Caco-2 (cell line): ENCODE data around the gene OMA1. TPM values are rescaled to one million over a fixed set of nuclear protein-coding genes. Genes with fewer than 3 reads are reported as not detected.
A peak's percentile ranks its signal among the peaks of the same experiment; 100 is the strongest.

Source experiments
- BruUV-seq: library from RNA; stranded (reverse); fragments of 400-500 nt; replicated peaks from 2 replicates; lab custom pipeline; 2021; lab: Mats Ljungman, UMichigan
- CTCF ChIA-PET: fragments of 300-600 bp; sonication (Branson Sonifier 250); formaldehyde crosslinking; loops from one replicate; lab custom pipeline; 2022; ENCODE audit warnings: antibody characterized with exemption; lab: Charles Lee
- POLR2A ChIA-PET: fragments of 300-600 bp; sonication (Branson Sonifier 250); formaldehyde crosslinking; loops from one replicate; lab custom pipeline; 2022; ENCODE audit warnings: antibody characterized with exemption; lab: Charles Lee
- DNase-seq, 2 experiments: peaks; one replicate each; pipeline versions ENCODE4 v3.0.0 to v3.0.0-alpha.2; 2020 to 2022
- H3K27me3 ChIP-seq: replicated peaks from 2 replicates; pipeline ENCODE4 v1.6.0; 2011; ENCODE audit warnings: low read length; ENCODE audit not compliant: control insufficient read depth, insufficient read depth
- H3K36me3 ChIP-seq: 2 replicates; pipeline ENCODE4 v1.5.1; 2011; ENCODE audit warnings: low read length; ENCODE audit not compliant: control insufficient read depth, insufficient read depth
- H3K4me1 ChIP-seq: fragments of 250-450 bp; sonication (Bioruptor Pico); 2 replicates; pipeline ENCODE4 v1.5.1; 2020; ENCODE audit warnings: mild to moderate bottlenecking
- H3K4me3 ChIP-seq: 2 replicates; pipeline ENCODE4 v1.5.1; 2011; ENCODE audit warnings: low read depth, mild to moderate bottlenecking, control low read depth, low read length
- H3K9me3 ChIP-seq: fragments of 250-450 bp; sonication (Bioruptor Pico); 2 replicates; pipeline ENCODE4 v1.5.1; 2020; ENCODE audit warnings: mild to moderate bottlenecking, moderate library complexity
- H3K27ac Mint-ChIP-seq: one replicate; pipeline ENCODE4 v1.8.0; 2022; ENCODE audit warnings: mixed read lengths; ENCODE audit not compliant: unreplicated experiment
- H3K27me3 Mint-ChIP-seq: one replicate; pipeline ENCODE4 v1.8.0; 2022; ENCODE audit warnings: mixed read lengths; ENCODE audit not compliant: insufficient read depth, unreplicated experiment
- H3K36me3 Mint-ChIP-seq: one replicate; pipeline ENCODE4 v1.8.0; 2022; ENCODE audit warnings: mild to moderate bottlenecking, mixed read lengths; ENCODE audit not compliant: insufficient read depth, unreplicated experiment
- H3K4me1 Mint-ChIP-seq: one replicate; pipeline ENCODE4 v1.8.0; 2022; ENCODE audit warnings: low read depth, mixed read lengths; ENCODE audit not compliant: unreplicated experiment
- H3K4me3 Mint-ChIP-seq: one replicate; pipeline ENCODE4 v1.8.0; 2022; ENCODE audit warnings: mild to moderate bottlenecking, moderate library complexity, mixed read lengths; ENCODE audit not compliant: unreplicated experiment
- H3K9me3 Mint-ChIP-seq: one replicate; pipeline ENCODE4 v1.8.0; 2022; ENCODE audit warnings: mixed read lengths; ENCODE audit not compliant: unreplicated experiment
- intact Hi-C: fragments of 100-400 bp; cut with micrococcal nuclease; formaldehyde crosslinking; loops from one replicate; pipeline ENCODE4 v1.10.0; 2022; ENCODE audit not compliant: unreplicated experiment
- total RNA-seq: library from RNA; stranded (reverse); gene quantifications from 2 replicates; pipeline ENCODE4 v1.2.3, GENCODE V29; 2022
- TF ChIP-seq, protein P1 (sequence below), 2 experiments: fragments of 200-600 bp in 1 of 2; IDR thresholded peaks; 1 replicate in 1 of 2; 2 replicates in 1 of 2; pipeline versions ENCODE4 v1.5.1 to v1.8.0; 2011 to 2022; ENCODE audit warnings: antibody characterized with exemption in 1 of 2, control low read depth in 1 of 2, inconsistent platforms in 1 of 2, low read depth in 1 of 2, low read length in 1 of 2, mild to moderate bottlenecking in 1 of 2, moderate library complexity in 1 of 2; ENCODE audit not compliant: insufficient read depth in 1 of 2, severe bottlenecking in 1 of 2, unreplicated experiment in 1 of 2

Gene OMA1
- total RNA-seq, 1 experiment from 2014 or later: 6.9 TPM

DNA sequence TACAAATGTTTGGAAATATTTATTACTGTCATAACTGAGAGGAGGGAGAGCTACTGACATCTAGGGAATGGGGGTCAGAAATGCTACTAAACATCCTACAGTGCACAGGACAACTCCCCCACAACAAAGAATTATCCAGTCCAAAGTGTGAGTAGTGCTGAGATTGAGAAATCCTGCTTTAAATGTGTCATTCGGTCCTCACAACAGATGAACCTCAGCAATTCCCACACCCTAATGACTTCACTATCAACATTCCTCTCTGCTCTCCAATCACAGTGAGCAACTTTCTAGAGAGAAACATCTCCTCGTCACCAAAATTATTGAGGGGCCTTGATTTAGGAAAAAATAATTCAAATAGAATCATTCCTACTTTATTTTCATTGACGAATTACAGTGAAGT lies 18.0 kb downstream of the OMA1 start:
- POLR2A ChIA-PET: no interaction called here
- Mint-ChIP-seq H3K27me3 (no peaks in the 10 kb centered on the region), H3K4me1 (no peaks in the 10 kb centered on the region), H3K27ac (no peak overlapping the region), H3K9me3 (no peaks in the 10 kb centered on the region), H3K36me3 (no peaks in the 10 kb centered on the region), H3K4me3 (no peak overlapping the region)
- no peak for DNase-seq
- CTCF ChIA-PET: no interaction called here
- TF ChIP-seq, protein P1, sequence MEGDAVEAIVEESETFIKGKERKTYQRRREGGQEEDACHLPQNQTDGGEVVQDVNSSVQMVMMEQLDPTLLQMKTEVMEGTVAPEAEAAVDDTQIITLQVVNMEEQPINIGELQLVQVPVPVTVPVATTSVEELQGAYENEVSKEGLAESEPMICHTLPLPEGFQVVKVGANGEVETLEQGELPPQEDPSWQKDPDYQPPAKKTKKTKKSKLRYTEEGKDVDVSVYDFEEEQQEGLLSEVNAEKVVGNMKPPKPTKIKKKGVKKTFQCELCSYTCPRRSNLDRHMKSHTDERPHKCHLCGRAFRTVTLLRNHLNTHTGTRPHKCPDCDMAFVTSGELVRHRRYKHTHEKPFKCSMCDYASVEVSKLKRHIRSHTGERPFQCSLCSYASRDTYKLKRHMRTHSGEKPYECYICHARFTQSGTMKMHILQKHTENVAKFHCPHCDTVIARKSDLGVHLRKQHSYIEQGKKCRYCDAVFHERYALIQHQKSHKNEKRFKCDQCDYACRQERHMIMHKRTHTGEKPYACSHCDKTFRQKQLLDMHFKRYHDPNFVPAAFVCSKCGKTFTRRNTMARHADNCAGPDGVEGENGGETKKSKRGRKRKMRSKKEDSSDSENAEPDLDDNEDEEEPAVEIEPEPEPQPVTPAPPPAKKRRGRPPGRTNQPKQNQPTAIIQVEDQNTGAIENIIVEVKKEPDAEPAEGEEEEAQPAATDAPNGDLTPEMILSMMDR (IDR thresholded peaks at IDR 0.05; ENCODE audit: insufficient read depth in 1 of 2, low read depth in 1 of 2, low read length in 1 of 2, severe bottlenecking in 1 of 2, unreplicated experiment in 1 of 2): no peak
- BruUV-seq: no TSS peak
- Histone ChIP-seq H3K27me3 (no peaks in the 10 kb centered on the region), H3K36me3 (no peaks in the 10 kb centered on the region), H3K4me1 (no peaks in the 10 kb centered on the region), H3K9me3 (no peaks in the 10 kb centered on the region), H3K4me3 (no peak overlapping the region)
- intact Hi-C loops: no loop called here

GRCh38 chr1:58524353-58524945 lies 22.1 kb downstream of the OMA1 start:
- Mint-ChIP-seq H3K9me3 (no peaks in the 10 kb centered on the region), H3K4me3 (no peak overlapping the region), H3K27me3 (no peaks in the 10 kb centered on the region), H3K36me3 (no peaks in the 10 kb centered on the region), H3K4me1 (no peaks in the 10 kb centered on the region), H3K27ac (no peak overlapping the region)
- no peaks in the 10 kb centered on the region for H3K36me3 ChIP-seq
- CTCF ChIA-PET: no interaction called here
- no peak overlapping the region for H3K4me3 ChIP-seq
- BruUV-seq: no TSS peak
- H3K27me3 ChIP-seq: no peaks in the 10 kb centered on the region
- H3K9me3 ChIP-seq: no peaks in the 10 kb centered on the region
- intact Hi-C loops: no loop called here
- TF ChIP-seq, protein P1 (IDR thresholded peaks at IDR 0.05; ENCODE audit: insufficient read depth in 1 of 2, low read depth in 1 of 2, low read length in 1 of 2, severe bottlenecking in 1 of 2, unreplicated experiment in 1 of 2): no peak
- no peak for DNase-seq
- H3K4me1 ChIP-seq: no peaks in the 10 kb centered on the region
- POLR2A ChIA-PET: no interaction called here

- no peaks in the 10 kb centered on the region for H3K9me3 ChIP-seq
- H3K9me3 Mint-ChIP-seq: peaks cover 5% of the 10 kb centered on the region
- H3K36me3 Mint-ChIP-seq: no peaks in the 10 kb centered on the region
- intact Hi-C loops: loop anchor here (1.0 to 5.0 kb wide), 4 partner anchors 30 to 1243 kb away; partner anchors contain the start of gene OMA1
- ChIA-PET CTCF (interaction anchor here (1.3 kb wide), 1 partner anchor 136 kb away, joined by 3 read pairs; no protein-coding TSS in a partner anchor), POLR2A (no interaction called here)
- peak in 1 of 2 experiments; percentile 38 for DNase-seq
- no TSS peak for BruUV-seq
- no peak overlapping the region for H3K4me3 ChIP-seq
- H3K4me3 Mint-ChIP-seq: no peak overlapping the region
- H3K27ac Mint-ChIP-seq: no peak overlapping the region
- H3K27me3 Mint-ChIP-seq: no peaks in the 10 kb centered on the region
- no peaks in the 10 kb centered on the region for H3K36me3 ChIP-seq
- no peaks in the 10 kb centered on the region for H3K4me1 Mint-ChIP-seq
- H3K27me3 ChIP-seq: no peaks in the 10 kb centered on the region
- H3K4me1 ChIP-seq: no peaks in the 10 kb centered on the region
- TF ChIP-seq, protein P1 (IDR thresholded peaks at IDR 0.05; ENCODE audit: insufficient read depth in 1 of 2, low read depth in 1 of 2, low read length in 1 of 2, severe bottlenecking in 1 of 2, unreplicated experiment in 1 of 2): peak; percentile 36 to 43
Measured at GRCh38 chr1:58515794-58516401, 30.6 kb downstream of the OMA1 start.
